Natural killer cell (primary cell): Measurements from ENCODE around the gene LPAR3. TPM values are rescaled to one million over a fixed set of nuclear protein-coding genes. Genes with fewer than 3 reads are reported as not detected.

Source experiments
- ATAC-seq, 3 donors: fragments of 150-1000 bp in 2 of 3; fragments of 200-7000 bp in 1 of 3; cut with Tn5 transposase; 1 replicate in 1 of 3; 2 replicates in 2 of 3; pipeline ENCODE4 v1.10.0; 2021; ENCODE audit warnings: mild to moderate bottlenecking in 2 of 3, moderate library complexity in 2 of 3
- DNase-seq, 2 donors: peaks; one replicate each; pipeline versions ENCODE4 v3.0.0 to v3.0.0-alpha.2; 2013 to 2021; ENCODE audit warnings: mixed read lengths in 1 of 2
- H3K27ac ChIP-seq: one replicate; pipeline ENCODE4 v1.5.1; 2013; ENCODE audit warnings: mild to moderate bottlenecking, low read length
- H3K27me3 ChIP-seq: one replicate; pipeline ENCODE4 v1.6.1; 2013; ENCODE audit warnings: low read length; ENCODE audit not compliant: control insufficient read depth, insufficient read depth
- H3K36me3 ChIP-seq: one replicate; pipeline ENCODE4 v1.6.1; 2013; ENCODE audit warnings: low read length; ENCODE audit not compliant: control insufficient read depth, insufficient read depth
- H3K4me1 ChIP-seq: one replicate; pipeline ENCODE4 v1.6.1; 2013; ENCODE audit warnings: low read length; ENCODE audit not compliant: control insufficient read depth, insufficient read depth
- H3K4me3 ChIP-seq: one replicate; pipeline ENCODE4 v1.5.1; 2013; ENCODE audit warnings: low read length
- H3K9me3 ChIP-seq: one replicate; pipeline ENCODE4 v1.6.1; 2013; ENCODE audit warnings: low read length; ENCODE audit not compliant: control insufficient read depth, insufficient read depth
- H3K27ac Mint-ChIP-seq, 2 donors: one replicate each; pipeline ENCODE4 v1.8.0; 2022; ENCODE audit warnings: mild to moderate bottlenecking in 2 of 2, mixed read lengths in 2 of 2, moderate library complexity in 1 of 2
- H3K27me3 Mint-ChIP-seq, 2 donors: one replicate each; pipeline ENCODE4 v1.8.0; 2022; ENCODE audit warnings: low read depth in 2 of 2, mixed read lengths in 2 of 2
- H3K36me3 Mint-ChIP-seq: one replicate; pipeline ENCODE4 v1.8.0; 2022; ENCODE audit warnings: mixed read lengths
- H3K4me1 Mint-ChIP-seq, 2 donors: one replicate each; pipeline ENCODE4 v1.8.0; 2022; ENCODE audit warnings: mixed read lengths in 2 of 2
- H3K4me3 Mint-ChIP-seq: one replicate; pipeline ENCODE4 v1.8.0; 2022; ENCODE audit warnings: mild to moderate bottlenecking, moderate library complexity, mixed read lengths
- H3K9me3 Mint-ChIP-seq, 2 donors: one replicate each; pipeline ENCODE4 v1.8.0; 2022; ENCODE audit warnings: mixed read lengths in 2 of 2
- WGBS: methylation state at CpG from one replicate; pipeline ENCODE4 v1.1.7; 2013; ENCODE audit warnings: missing lambda C conversion rate; ENCODE audit not compliant: insufficient coverage; 5-methylcytosine and 5-hydroxymethylcytosine counted together
- intact Hi-C: fragments of 100-400 bp; cut with micrococcal nuclease; formaldehyde crosslinking; loops from one replicate; pipeline ENCODE4 v1.14.2; 2022
- total RNA-seq, 4 donors: library from RNA; stranded (reverse); fragments of 120-200 nt in 1 of 4; gene quantifications; one replicate each; pipeline versions ENCODE4 v1.2.3 to v1.2.4, GENCODE V29; 2013 to 2022
- TF ChIP-seq, protein P1 (sequence below): fragments of 200-600 bp; IDR thresholded peaks from one replicate; pipeline ENCODE4 v1.8.0; 2022; ENCODE audit warnings: antibody characterized with exemption

Gene LPAR3
- total RNA-seq, 3 donors from 2014 or later (not counting 1 experiment from before 2014, with no cell fraction given), result 0.48 to 0.64 TPM; not detected in 1

- Mint-ChIP-seq H3K4me1 (no peaks in the 10 kb centered on the region), H3K27ac (no peak overlapping the region), H3K4me3 (no peak overlapping the region), H3K36me3 (no peaks in the 10 kb centered on the region), H3K9me3 (no peaks in the 10 kb centered on the region), H3K27me3 (peaks cover 21 to 24% of the 10 kb centered on the region in 2 donors)
- H3K27ac ChIP-seq, result no peak overlapping the region
- H3K36me3 ChIP-seq, result no peaks in the 10 kb centered on the region
- TF ChIP-seq, protein P1, sequence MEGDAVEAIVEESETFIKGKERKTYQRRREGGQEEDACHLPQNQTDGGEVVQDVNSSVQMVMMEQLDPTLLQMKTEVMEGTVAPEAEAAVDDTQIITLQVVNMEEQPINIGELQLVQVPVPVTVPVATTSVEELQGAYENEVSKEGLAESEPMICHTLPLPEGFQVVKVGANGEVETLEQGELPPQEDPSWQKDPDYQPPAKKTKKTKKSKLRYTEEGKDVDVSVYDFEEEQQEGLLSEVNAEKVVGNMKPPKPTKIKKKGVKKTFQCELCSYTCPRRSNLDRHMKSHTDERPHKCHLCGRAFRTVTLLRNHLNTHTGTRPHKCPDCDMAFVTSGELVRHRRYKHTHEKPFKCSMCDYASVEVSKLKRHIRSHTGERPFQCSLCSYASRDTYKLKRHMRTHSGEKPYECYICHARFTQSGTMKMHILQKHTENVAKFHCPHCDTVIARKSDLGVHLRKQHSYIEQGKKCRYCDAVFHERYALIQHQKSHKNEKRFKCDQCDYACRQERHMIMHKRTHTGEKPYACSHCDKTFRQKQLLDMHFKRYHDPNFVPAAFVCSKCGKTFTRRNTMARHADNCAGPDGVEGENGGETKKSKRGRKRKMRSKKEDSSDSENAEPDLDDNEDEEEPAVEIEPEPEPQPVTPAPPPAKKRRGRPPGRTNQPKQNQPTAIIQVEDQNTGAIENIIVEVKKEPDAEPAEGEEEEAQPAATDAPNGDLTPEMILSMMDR, result no peak
- H3K27me3 ChIP-seq, result no peaks in the 10 kb centered on the region
- no peak overlapping the region for H3K4me3 ChIP-seq
- DNase-seq (no peak), ATAC-seq (no peak)
- no peaks in the 10 kb centered on the region for H3K9me3 ChIP-seq
- no peaks in the 10 kb centered on the region for H3K4me1 ChIP-seq
- intact Hi-C loops, result no loop called here
- WGBS, result 73% methylated on average over 2 of the region's 2 CpGs
Observed at GRCh38 chr1:84870591-84870990, 22.4 kb downstream of the LPAR3 start.

DNA sequence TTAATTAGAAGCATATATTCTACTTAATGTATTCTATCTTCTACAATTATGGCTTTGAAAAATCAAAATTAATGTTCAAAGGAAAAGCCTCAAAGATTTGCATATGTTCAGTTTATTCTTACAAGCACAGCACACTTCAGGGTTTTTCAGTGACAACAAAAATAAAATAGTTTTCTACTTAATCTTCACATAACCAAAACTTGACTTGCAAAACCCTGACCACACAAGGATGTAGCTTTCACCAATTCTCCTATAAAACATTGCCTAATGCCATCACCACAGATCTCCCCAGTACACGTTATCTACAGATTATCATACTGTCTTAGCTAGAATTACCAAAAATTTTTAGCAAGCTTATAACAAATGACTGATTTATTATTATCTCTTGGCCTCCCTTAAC, 23.3 kb downstream of the LPAR3 start:
- Histone ChIP-seq H3K9me3 (no peaks in the 10 kb centered on the region), H3K27ac (no peak overlapping the region), H3K36me3 (no peaks in the 10 kb centered on the region), H3K4me1 (no peaks in the 10 kb centered on the region), H3K27me3 (no peaks in the 10 kb centered on the region), H3K4me3 (no peak overlapping the region)
- 76% methylated on average over 1 of the region's 1 CpG for WGBS
- no peaks in the 10 kb centered on the region for H3K36me3 Mint-ChIP-seq
- ATAC-seq, result no peak
- peaks cover 0 to 3% of the 10 kb centered on the region in 2 donors for H3K4me1 Mint-ChIP-seq
- DNase-seq, result no peak
- intact Hi-C loops, result no loop called here
- no peak overlapping the region for H3K4me3 Mint-ChIP-seq
- H3K27ac Mint-ChIP-seq, result no peak overlapping the region
- no peaks in the 10 kb centered on the region for H3K9me3 Mint-ChIP-seq
- TF ChIP-seq, protein P1, result no peak
- peaks cover 25 to 29% of the 10 kb centered on the region in 2 donors for H3K27me3 Mint-ChIP-seq

DNA sequence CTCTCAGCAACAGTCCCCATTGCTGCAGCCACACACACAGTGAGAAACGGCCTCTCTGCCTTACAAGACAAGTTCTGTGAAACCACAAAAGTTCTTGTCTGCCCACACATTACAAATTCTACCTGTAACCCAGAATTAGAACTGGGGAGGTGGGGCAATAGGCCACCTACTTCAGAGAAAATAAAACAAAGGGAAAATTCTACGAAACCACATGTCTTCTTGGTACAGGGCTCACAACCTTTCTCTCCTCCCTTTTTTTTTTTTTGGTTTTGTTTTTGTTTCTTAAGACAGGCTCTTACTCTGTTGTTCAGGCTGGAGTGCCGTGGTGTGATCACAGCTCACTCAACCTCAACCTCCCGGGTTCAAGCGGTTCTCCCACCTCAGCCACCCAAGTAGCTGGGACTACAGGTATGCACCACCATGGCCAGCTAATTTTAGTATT, 30.2 kb downstream of the LPAR3 start:
- H3K27me3 ChIP-seq, result no peaks in the 10 kb centered on the region
- no peaks in the 10 kb centered on the region for H3K9me3 Mint-ChIP-seq
- H3K9me3 ChIP-seq, result no peaks in the 10 kb centered on the region
- TF ChIP-seq, protein P1, result no peak
- H3K4me1 Mint-ChIP-seq, result peaks cover 19 to 21% of the 10 kb centered on the region in 2 donors
- WGBS, result 3% methylated on average over 3 of the region's 5 CpGs
- H3K27me3 Mint-ChIP-seq, result peaks cover 9 to 10% of the 10 kb centered on the region in 2 donors
- H3K27ac ChIP-seq, result peak overlapping the region; percentile 16
- peak; percentile 50 to 85 (median 72) for ATAC-seq
- intact Hi-C loops, result no loop called here
- no peaks in the 10 kb centered on the region for H3K36me3 ChIP-seq
- peaks cover 16% of the 10 kb centered on the region for H3K4me1 ChIP-seq
- no peak overlapping the region for H3K4me3 ChIP-seq
- H3K4me3 Mint-ChIP-seq, result peak overlapping the region; percentile 22
- H3K27ac Mint-ChIP-seq, result peak overlapping the region; percentile 20 to 24
- peak in 1 of 2 donors; percentile 76 for DNase-seq
- H3K36me3 Mint-ChIP-seq, result no peaks in the 10 kb centered on the region

DNA sequence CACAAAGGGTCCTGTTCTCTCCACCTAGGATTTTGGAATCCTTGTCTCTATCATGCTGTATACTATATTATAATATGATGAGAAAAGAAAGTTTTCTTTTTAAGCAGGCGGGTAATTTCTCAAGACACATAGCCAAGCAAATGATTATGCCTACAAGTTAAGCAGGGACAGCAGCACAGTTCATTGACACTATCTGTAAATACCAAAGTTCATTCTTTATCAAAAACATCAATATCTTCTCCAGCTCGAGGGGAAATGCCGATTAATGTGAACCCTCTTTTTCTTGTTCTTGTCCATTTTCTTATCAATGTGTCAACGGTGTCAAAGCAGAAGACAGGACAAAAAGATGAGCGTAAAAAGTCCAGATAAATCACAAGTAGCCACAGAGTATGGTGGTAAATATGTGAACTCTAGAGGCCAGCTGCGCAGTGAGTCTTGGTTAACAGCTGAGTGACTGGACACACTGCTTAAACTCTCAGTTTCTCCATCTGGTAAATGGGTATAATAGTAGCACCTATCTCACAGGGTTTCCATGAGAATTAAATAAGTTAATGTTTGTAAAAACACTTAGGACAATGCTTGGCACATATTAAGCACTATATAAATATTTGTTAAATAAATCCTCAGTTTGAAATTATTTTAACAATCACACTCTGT, 30.9 kb downstream of the LPAR3 start:
- Histone ChIP-seq H3K27ac (no peak overlapping the region), H3K27me3 (no peaks in the 10 kb centered on the region), H3K4me3 (no peak overlapping the region), H3K4me1 (peaks cover 16% of the 10 kb centered on the region), H3K9me3 (no peaks in the 10 kb centered on the region), H3K36me3 (no peaks in the 10 kb centered on the region)
- no peak for ATAC-seq
- intact Hi-C loops, result no loop called here
- Mint-ChIP-seq H3K27ac (peak overlapping the region; percentile 20 to 24), H3K27me3 (peaks cover 9 to 10% of the 10 kb centered on the region in 2 donors), H3K4me1 (peaks cover 19 to 21% of the 10 kb centered on the region in 2 donors), H3K4me3 (no peak overlapping the region), H3K9me3 (no peaks in the 10 kb centered on the region), H3K36me3 (no peaks in the 10 kb centered on the region)
- TF ChIP-seq, protein P1, result no peak
- DNase-seq, result no peak
- 90% methylated on average over 6 of the region's 6 CpGs for WGBS
